ENCODE measurements around the gene SKAP2. TPM values are rescaled to one million over a fixed set of nuclear protein-coding genes. Genes with fewer than 3 reads are reported as not detected.

SKAP2 gene
- polyA plus RNA-seq, 1 donor from 2014 or later: 3.6 TPM

DNA sequence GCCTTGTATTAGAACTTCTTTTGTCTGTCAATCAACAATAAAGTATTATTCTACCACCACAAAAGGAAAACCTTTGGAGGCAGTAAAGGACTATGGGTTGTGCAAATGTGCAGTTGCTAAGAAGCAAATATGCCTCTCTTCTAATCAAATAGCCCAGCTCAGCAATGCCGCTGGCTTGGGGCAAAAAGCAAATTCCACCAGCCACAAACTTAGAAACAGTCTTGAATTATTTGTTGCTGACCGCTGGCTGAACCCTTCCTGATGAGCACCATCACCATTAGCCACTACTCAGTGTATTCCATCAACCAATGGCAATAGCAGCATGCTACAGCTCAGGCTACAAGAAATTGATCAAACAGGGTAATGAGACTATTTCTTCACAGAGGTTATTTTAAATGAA, 51.0 kb downstream of the SKAP2 start:
- Histone ChIP-seq H3K36me3 (ENCODE audit: insufficient read depth, low read length) (no peaks in the 10 kb centered on the region), H3K4me3 (ENCODE audit: low read length) (no peak overlapping the region), H4K20me1 (ENCODE audit: insufficient read depth) (no peaks in the 10 kb centered on the region), H3K9me3 (ENCODE audit: low read length) (no peaks in the 10 kb centered on the region), H3K4me2 (ENCODE audit: low read length) (no peak overlapping the region), H3F3A (ENCODE audit: insufficient read depth, low read length, poor library complexity, severe bottlenecking) (no peaks in the 10 kb centered on the region), H3K9ac (ENCODE audit: low read length) (no peak overlapping the region), H3K79me2 (replicated peaks; ENCODE audit: insufficient read depth, low read length) (no peaks in the 10 kb centered on the region), H3K9me2 (ENCODE audit: insufficient read depth, low read length) (no peaks in the 10 kb centered on the region), H2AFZ (ENCODE audit: low read depth, low read length) (no peak overlapping the region), H3K27me3 (ENCODE audit: insufficient read depth, low read depth, low read length) (no peaks in the 10 kb centered on the region), H3K27ac (ENCODE audit: low read length) (no peak overlapping the region)
- TF ChIP-seq SMC3 (conservative IDR thresholded peaks at IDR 0.05; ENCODE audit: poor library complexity) (no peak), POLR2AphosphoS5 (IDR thresholded peaks at IDR 0.05) (no peak), EP300 (conservative IDR thresholded peaks at IDR 0.05; ENCODE audit: poor library complexity, severe bottlenecking) (no peak), MXI1 (conservative IDR thresholded peaks at IDR 0.05; ENCODE audit: poor library complexity, severe bottlenecking) (no peak), RAD21 (conservative IDR thresholded peaks at IDR 0.05) (no peak), EZH2 (IDR thresholded peaks at IDR 0.05; ENCODE audit: borderline replicate concordance, insufficient read depth, low read length, poor library complexity, severe bottlenecking) (no peak), TAF1 (IDR thresholded peaks at IDR 0.05; ENCODE audit: low read depth) (no peak)
- TF ChIP-seq, protein P1, sequence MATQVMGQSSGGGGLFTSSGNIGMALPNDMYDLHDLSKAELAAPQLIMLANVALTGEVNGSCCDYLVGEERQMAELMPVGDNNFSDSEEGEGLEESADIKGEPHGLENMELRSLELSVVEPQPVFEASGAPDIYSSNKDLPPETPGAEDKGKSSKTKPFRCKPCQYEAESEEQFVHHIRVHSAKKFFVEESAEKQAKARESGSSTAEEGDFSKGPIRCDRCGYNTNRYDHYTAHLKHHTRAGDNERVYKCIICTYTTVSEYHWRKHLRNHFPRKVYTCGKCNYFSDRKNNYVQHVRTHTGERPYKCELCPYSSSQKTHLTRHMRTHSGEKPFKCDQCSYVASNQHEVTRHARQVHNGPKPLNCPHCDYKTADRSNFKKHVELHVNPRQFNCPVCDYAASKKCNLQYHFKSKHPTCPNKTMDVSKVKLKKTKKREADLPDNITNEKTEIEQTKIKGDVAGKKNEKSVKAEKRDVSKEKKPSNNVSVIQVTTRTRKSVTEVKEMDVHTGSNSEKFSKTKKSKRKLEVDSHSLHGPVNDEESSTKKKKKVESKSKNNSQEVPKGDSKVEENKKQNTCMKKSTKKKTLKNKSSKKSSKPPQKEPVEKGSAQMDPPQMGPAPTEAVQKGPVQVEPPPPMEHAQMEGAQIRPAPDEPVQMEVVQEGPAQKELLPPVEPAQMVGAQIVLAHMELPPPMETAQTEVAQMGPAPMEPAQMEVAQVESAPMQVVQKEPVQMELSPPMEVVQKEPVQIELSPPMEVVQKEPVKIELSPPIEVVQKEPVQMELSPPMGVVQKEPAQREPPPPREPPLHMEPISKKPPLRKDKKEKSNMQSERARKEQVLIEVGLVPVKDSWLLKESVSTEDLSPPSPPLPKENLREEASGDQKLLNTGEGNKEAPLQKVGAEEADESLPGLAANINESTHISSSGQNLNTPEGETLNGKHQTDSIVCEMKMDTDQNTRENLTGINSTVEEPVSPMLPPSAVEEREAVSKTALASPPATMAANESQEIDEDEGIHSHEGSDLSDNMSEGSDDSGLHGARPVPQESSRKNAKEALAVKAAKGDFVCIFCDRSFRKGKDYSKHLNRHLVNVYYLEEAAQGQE (IDR thresholded peaks at IDR 0.05; ENCODE audit: borderline replicate concordance): no peak
- TF ChIP-seq, protein P2, sequence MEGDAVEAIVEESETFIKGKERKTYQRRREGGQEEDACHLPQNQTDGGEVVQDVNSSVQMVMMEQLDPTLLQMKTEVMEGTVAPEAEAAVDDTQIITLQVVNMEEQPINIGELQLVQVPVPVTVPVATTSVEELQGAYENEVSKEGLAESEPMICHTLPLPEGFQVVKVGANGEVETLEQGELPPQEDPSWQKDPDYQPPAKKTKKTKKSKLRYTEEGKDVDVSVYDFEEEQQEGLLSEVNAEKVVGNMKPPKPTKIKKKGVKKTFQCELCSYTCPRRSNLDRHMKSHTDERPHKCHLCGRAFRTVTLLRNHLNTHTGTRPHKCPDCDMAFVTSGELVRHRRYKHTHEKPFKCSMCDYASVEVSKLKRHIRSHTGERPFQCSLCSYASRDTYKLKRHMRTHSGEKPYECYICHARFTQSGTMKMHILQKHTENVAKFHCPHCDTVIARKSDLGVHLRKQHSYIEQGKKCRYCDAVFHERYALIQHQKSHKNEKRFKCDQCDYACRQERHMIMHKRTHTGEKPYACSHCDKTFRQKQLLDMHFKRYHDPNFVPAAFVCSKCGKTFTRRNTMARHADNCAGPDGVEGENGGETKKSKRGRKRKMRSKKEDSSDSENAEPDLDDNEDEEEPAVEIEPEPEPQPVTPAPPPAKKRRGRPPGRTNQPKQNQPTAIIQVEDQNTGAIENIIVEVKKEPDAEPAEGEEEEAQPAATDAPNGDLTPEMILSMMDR (IDR thresholded peaks at IDR 0.05; ENCODE audit: poor library complexity, severe bottlenecking): no peak

DNA sequence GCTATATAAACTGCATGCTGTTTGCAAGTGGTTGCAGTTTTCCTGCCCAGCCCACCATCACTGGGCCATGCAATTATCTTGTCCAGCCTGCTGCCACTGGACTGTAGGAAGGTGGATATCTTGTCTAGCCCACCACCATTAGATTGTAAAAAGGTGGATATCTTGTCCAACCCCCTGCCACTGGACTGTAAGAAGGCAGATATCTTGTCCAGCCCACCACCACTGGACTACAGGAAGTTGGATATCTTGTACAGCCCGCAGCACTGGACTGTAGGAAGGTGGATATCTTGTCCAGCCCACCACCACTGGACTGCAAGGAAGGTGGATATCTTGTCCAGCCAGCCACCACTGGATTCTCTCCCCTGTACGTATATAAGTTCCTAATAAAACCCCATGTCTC, 69.8 kb downstream of the SKAP2 start:
- TF ChIP-seq EZH2 (IDR thresholded peaks at IDR 0.05; ENCODE audit: borderline replicate concordance, insufficient read depth, low read length, poor library complexity, severe bottlenecking) (no peak), POLR2AphosphoS5 (IDR thresholded peaks at IDR 0.05) (no peak), TAF1 (IDR thresholded peaks at IDR 0.05; ENCODE audit: low read depth) (no peak), EP300 (conservative IDR thresholded peaks at IDR 0.05; ENCODE audit: poor library complexity, severe bottlenecking) (no peak), SMC3 (conservative IDR thresholded peaks at IDR 0.05; ENCODE audit: poor library complexity) (no peak), RAD21 (conservative IDR thresholded peaks at IDR 0.05) (no peak), MXI1 (conservative IDR thresholded peaks at IDR 0.05; ENCODE audit: poor library complexity, severe bottlenecking) (no peak)
- TF ChIP-seq, protein P1 (IDR thresholded peaks at IDR 0.05; ENCODE audit: borderline replicate concordance): no peak
- TF ChIP-seq, protein P2 (IDR thresholded peaks at IDR 0.05; ENCODE audit: poor library complexity, severe bottlenecking): no peak
- no peak overlapping the region for H3K9ac ChIP-seq (ENCODE audit: low read length)
- H2AFZ ChIP-seq (ENCODE audit: low read depth, low read length): no peak overlapping the region
- no peaks in the 10 kb centered on the region for H3F3A ChIP-seq (ENCODE audit: insufficient read depth, low read length, poor library complexity, severe bottlenecking)
- no peaks in the 10 kb centered on the region for H3K9me3 ChIP-seq (ENCODE audit: low read length)
- no peaks in the 10 kb centered on the region for H4K20me1 ChIP-seq (ENCODE audit: insufficient read depth)
- no peaks in the 10 kb centered on the region for H3K36me3 ChIP-seq (ENCODE audit: insufficient read depth, low read length)
- no peak overlapping the region for H3K27ac ChIP-seq (ENCODE audit: low read length)
- H3K4me3 ChIP-seq (ENCODE audit: low read length): no peak overlapping the region
- H3K27me3 ChIP-seq (ENCODE audit: insufficient read depth, low read depth, low read length): no peaks in the 10 kb centered on the region
- H3K4me2 ChIP-seq (ENCODE audit: low read length): no peak overlapping the region
- H3K79me2 ChIP-seq (replicated peaks; ENCODE audit: insufficient read depth, low read length): no peaks in the 10 kb centered on the region
- H3K9me2 ChIP-seq (ENCODE audit: insufficient read depth, low read length): no peaks in the 10 kb centered on the region
